ENCODE measurements around the gene DUSP12. TPM values are rescaled to one million over a fixed set of nuclear protein-coding genes. Genes with fewer than 3 reads are reported as not detected.

The DUSP12 gene
- total RNA-seq, 1 experiment from 2014 or later = 29.4 TPM

GRCh38 chr1:161725908-161726472 is 23.6 kb upstream of the DUSP12 start (continued):
- TF ChIP-seq STAT6 (CRISPR knock-in tag; conservative IDR thresholded peaks at IDR 0.05; ENCODE audit: low read depth) (no peak), MLX (CRISPR knock-in tag; IDR thresholded peaks at IDR 0.05) (no peak), E2F5 (CRISPR knock-in tag; IDR thresholded peaks at IDR 0.05) (peak; percentile 10; the same call in 1 of the 2 replicates), NFATC4 (CRISPR knock-in tag; IDR thresholded peaks at IDR 0.05) (no peak), CTCF (IDR thresholded peaks at IDR 0.05) (no peak), ZNF416 (CRISPR knock-in tag; IDR thresholded peaks at IDR 0.05) (no peak), ETV6 (CRISPR knock-in tag; IDR thresholded peaks at IDR 0.05) (no peak), E2F1 (CRISPR knock-in tag; IDR thresholded peaks at IDR 0.05) (no peak), ZNF317 (CRISPR knock-in tag; IDR thresholded peaks at IDR 0.05; ENCODE audit: borderline replicate concordance, low read depth) (no peak), KAT7 (CRISPR knock-in tag; IDR thresholded peaks at IDR 0.05; ENCODE audit: borderline replicate concordance) (no peak), AR (CRISPR knock-in tag; IDR thresholded peaks at IDR 0.05) (no peak), TP53 (CRISPR knock-in tag; IDR thresholded peaks at IDR 0.05) (no peak), NFE2L1 (CRISPR knock-in tag; IDR thresholded peaks at IDR 0.05) (no peak), ATF6 (CRISPR knock-in tag; IDR thresholded peaks at IDR 0.05) (no peak), JUN (CRISPR knock-in tag; IDR thresholded peaks at IDR 0.05) (no peak), SOX15 (CRISPR knock-in tag; IDR thresholded peaks at IDR 0.05) (no peak), CBFB (CRISPR knock-in tag; IDR thresholded peaks at IDR 0.05; ENCODE audit: low read depth) (no peak), HMGA2 (CRISPR knock-in tag; IDR thresholded peaks at IDR 0.05) (no peak), USF1 (CRISPR knock-in tag; IDR thresholded peaks at IDR 0.05) (no peak), EMX1 (CRISPR knock-in tag; IDR thresholded peaks at IDR 0.05) (no peak), NR3C1 (CRISPR knock-in tag; conservative IDR thresholded peaks at IDR 0.05; ENCODE audit: low read depth) (no peak), GTF2I (CRISPR knock-in tag; conservative IDR thresholded peaks at IDR 0.05) (no peak)
